GM21360 (cell line): ENCODE measurements around the gene RAB40C.

Source experiments
- ATAC-seq: cut with Tn5 transposase; IDR thresholded peaks from one replicate; pipeline ENCODE4 v1.9.1; 2021; ENCODE audit warnings: mild to moderate bottlenecking, moderate library complexity; ENCODE audit not compliant: unreplicated experiment

Gene RAB40C

DNA sequence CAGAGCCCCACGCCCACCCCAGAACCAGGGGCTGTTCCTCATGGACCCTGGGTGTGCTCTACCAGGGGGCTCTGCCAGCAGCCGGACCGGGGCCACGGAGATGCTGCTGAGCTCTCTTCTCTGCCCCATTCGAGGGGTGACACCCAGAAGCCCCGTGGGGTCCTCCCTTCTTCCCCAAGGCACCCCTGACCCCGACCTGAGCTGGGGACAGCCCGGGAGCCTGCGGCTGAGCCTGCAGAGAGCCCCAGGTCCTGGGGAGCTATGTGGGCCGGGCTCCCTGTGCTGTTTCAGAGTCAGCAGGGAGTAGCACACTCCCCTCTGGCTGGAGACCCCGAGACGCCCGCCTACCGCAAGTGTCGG lies 30.9 kb upstream of the RAB40C start:
- ATAC-seq = no peak

DNA sequence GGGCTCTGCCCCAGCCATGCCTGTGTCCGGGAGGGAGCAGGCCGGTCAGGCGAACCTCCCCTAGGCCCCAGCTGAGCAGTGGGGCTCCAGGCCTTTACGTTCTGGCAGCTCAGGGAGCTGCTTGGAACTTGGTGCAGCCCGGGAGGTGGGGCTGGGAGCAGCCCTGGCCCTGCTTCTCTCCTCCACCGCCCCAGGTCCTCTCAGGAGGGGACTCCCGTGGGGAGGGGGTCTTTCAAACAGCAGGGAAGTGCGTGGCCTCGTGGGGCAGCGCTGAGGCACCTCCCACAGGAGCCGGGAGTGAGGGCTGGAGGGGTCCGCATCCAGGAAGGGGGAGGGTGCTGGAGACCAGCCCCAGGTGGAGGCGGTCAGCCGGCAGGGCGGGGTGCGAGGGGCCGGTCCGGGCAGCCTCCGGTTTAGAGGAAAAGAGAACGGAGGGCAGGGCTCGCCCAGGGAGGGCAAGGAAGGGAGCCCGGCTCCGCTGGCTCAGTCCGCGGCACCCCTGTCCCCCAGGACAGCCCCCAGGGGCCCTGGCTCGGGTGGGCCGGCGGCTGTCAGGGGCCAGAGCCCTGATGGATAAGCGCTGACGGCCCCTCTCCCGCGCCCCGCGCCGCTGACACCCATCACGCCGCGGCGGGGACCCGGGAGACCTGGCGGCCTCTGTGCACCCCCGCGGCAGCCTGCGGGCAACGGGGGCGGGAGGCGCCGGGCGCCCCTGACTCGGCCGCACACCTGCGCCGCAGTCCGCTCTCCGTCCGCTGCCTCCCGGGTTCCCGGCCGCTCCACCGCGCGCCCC lies 30.3 kb upstream of the RAB40C start:
- ATAC-seq = no peak

- no peak for ATAC-seq
These were observed 29.6 kb upstream of the RAB40C start, which contains the start of gene PRR35 for GRCh38 chr16:560204-560700. TSS of gene PRR35 (plus strand) at chr16:560394. CDS start at chr16:563295, 2,901 bp downstream.

- ATAC-seq = no peak
These were observed 29.0 kb upstream of the RAB40C start for GRCh38 chr16:560701-561412.

DNA sequence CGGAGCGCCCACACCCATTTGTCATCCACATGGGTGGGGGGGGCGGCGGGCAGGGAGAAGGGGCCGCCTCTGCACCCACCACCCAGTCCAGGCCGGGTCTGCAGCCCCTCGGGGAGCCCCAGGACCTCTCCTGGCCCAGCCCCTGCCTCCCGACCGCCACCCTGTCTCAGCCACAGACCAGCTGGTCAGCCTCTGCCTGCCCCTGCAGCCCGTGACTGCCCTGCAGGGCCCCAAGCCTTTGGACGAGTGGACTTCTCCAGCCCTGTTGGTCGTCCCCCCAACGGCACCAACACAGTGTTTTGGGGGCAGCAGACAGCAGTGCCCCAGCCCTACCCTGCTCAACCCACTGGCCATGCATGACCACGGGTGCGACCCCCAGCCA lies 28.5 kb upstream of the RAB40C start:
- no peak for ATAC-seq

DNA sequence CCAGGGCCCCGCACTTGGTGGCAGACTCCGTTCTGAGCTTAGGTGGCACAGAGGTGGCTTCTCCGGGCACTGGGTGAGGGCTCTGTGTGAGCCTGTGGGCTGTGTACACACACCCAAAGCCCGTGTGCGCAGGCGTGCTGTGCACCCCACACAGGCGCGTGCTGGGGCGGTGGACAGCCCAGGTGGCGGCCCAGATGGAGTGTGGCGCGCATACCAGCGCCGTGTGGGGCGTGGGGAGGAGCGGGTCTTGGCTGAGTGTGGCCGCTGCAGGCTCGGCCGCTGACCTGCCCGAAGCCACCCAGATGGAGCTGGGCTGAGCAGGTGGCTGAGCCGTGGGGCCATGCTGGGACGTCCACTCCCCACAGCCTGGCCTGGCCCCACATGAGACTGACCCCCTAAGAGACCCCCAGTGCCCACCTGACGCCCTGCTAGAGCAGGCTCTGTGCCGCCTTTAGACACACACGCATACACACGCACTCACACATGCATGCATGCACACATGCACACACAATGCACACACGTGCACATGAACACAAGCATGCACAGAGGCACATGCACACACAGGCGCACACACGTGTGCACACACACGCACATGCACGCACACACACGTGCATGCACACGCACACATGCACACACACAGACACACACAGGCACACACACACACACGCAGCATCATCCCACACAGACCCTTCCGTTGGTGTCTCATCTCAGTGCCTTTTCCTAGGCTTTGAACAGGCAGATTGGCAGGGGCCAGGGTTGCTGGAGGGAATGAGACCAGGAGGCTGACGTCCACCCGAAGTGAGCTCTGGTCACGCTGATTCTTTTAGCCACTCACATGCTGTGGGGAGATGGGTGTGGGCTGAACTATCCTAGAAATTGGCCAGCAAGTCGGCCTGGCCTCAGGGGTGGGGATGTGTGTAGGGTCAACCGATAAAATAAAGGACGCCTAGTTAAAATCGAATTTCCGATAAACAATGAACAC lies 27.6 kb upstream of the RAB40C start:
- no peak for ATAC-seq

- ATAC-seq = no peak
These were observed 26.7 kb upstream of the RAB40C start for GRCh38 chr16:563072-563644.

DNA sequence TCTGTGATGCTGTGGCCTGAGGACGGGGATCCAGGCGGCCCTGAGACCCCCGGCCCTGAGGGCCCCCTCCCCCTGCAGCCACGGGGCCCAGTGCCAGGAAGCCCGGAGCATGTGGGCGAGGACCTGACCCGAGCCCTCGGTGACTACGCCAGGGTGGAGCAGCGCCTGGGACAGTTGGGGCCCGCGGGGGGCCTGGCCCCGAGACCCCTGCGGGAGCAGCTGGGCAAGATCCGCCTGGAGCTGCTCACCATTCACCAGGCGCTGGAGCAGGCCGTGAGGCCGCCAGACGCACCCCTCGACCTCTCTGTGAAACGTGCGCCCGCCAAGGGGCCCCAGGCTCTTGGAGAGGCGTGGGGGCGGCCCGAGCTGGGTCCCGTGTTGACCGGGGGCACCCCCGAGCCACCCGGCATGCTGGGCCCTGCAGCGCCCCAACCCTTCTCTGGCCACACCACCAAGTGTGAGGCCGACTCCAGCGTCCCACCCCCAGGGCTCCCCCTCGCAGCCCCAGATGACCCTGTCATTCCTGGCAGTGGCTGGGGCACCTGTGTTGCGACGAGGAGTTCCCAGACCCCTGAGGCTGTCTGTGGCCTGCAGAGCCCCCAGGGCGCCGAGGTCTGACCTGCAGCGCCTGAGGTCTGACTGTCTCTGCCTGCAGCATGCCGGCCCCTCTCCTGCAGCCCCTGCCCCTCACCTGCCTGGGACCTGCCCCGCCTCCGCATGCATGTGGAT lies 25.0 kb upstream of the RAB40C start:
- no peak for ATAC-seq

DNA sequence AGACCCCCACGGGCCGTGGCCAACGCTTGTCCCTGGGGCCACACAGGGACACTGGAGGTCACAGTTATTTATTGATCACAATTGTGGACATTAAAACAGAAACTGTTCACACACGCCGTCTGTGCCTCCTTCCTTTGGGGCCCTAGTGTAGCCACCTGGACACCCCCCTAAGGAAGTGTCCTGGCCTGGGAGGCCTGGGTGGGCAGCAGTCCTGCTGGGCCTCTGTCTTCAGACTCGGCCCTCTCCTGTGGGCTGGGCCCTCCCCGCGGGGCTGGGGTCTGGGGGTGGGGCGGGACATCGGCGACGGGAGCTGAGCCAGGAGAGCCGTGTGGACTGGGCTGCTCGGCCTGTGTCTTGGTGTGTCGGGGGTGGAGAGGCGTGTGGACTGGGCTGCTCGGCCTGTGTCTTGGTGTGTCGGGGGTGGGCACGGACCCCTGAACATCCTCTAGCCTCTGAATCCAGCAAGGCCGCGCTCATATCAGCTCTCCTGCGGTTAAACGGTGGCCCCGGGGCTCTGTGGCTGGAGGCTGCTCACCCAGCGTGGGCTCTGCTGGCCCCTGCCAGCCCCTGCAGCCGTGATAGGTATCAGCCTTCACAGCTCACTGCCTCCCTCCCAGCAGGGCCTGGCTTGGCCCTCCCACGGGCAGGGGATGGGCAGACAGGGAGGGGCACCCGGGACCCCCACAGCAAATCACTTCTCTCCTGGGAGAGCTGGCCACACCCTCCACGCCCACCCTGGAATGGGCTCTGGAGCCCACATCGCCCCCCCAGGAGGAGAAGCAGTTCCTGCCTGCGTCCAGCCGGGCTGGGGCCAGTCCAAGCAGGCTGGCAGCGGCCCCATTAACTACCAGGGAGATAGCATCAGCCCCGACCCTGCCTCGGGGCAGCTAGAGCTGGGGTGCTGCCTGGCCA lies 24.2 kb upstream of the RAB40C start:
- no peak for ATAC-seq

GRCh38 chr16:566475-567372 lies 23.1 kb upstream of the RAB40C start, which contains the start of gene NHLRC4:
TSS of gene NHLRC4 (plus strand) at chr16:567005. CDS start at chr16:568048, 1,043 bp downstream.
- no peak for ATAC-seq

GRCh38 chr16:567373-568256 lies 22.3 kb upstream of the RAB40C start:
- ATAC-seq = no peak

- no peak for ATAC-seq
These were observed 21.2 kb upstream of the RAB40C start for GRCh38 chr16:568401-569258.

GRCh38 chr16:569445-570254 lies 20.2 kb upstream of the RAB40C start, which contains the start of gene PIGQ:
TSS of gene PIGQ (plus strand) at chr16:569968. CDS start at chr16:574075, 4,107 bp downstream.
- no peak for ATAC-seq

- no peak for ATAC-seq
These were observed 16.8 kb upstream of the RAB40C start for GRCh38 chr16:572865-573650.
